RWPE2 (cell line): ENCODE data around the gene TTN.

Experiments
- ATAC-seq: fragments of 200-7000 bp; cut with Tn5 transposase; 3 replicates; pipeline ENCODE4 v1.9.1; 2021; ENCODE audit warnings: low read depth
- DNase-seq: peaks from one replicate; pipeline ENCODE4 v3.0.0-alpha.2; 2020; ENCODE audit warnings: low spot score
- H3K27ac ChIP-seq: fragments of 450-650 bp; 2 replicates; pipeline ENCODE4 v1.5.1; 2017; ENCODE audit warnings: mild to moderate bottlenecking; ENCODE audit not compliant: poor library complexity, severe bottlenecking
- H3K27me3 ChIP-seq: fragments of 250-450 bp; sonication (Bioruptor Pico); 2 replicates; pipeline ENCODE4 v1.5.1; 2021; ENCODE audit warnings: mild to moderate bottlenecking, moderate library complexity; ENCODE audit not compliant: insufficient read depth, poor library complexity, severe bottlenecking
- H3K36me3 ChIP-seq: fragments of 250-450 bp; sonication (Bioruptor Pico); 2 replicates; pipeline ENCODE4 v1.5.1; 2020; ENCODE audit warnings: low read depth, mild to moderate bottlenecking, moderate library complexity
- H3K4me1 ChIP-seq: fragments of 250-450 bp; sonication (Bioruptor Pico); 2 replicates; pipeline ENCODE4 v1.5.1; 2021; ENCODE audit warnings: mild to moderate bottlenecking, moderate library complexity; ENCODE audit not compliant: insufficient read depth, poor library complexity, severe bottlenecking
- H3K4me3 ChIP-seq: fragments of 250-450 bp; sonication (Bioruptor Pico); 2 replicates; pipeline ENCODE4 v1.5.1; 2021; ENCODE audit warnings: mild to moderate bottlenecking, moderate library complexity; ENCODE audit not compliant: severe bottlenecking
- H3K9me3 ChIP-seq: fragments of 250-450 bp; sonication (Bioruptor Pico); 2 replicates; pipeline ENCODE4 v1.5.1; 2021; ENCODE audit warnings: mild to moderate bottlenecking, moderate library complexity; ENCODE audit not compliant: severe bottlenecking
- TF ChIP-seq, protein P1 (sequence below): fragments of 450-650 bp; IDR thresholded peaks from one replicate; pipeline ENCODE4 v1.5.1; 2017; ENCODE audit warnings: mild to moderate bottlenecking, moderate library complexity; ENCODE audit not compliant: poor library complexity, severe bottlenecking

Gene TTN

DNA sequence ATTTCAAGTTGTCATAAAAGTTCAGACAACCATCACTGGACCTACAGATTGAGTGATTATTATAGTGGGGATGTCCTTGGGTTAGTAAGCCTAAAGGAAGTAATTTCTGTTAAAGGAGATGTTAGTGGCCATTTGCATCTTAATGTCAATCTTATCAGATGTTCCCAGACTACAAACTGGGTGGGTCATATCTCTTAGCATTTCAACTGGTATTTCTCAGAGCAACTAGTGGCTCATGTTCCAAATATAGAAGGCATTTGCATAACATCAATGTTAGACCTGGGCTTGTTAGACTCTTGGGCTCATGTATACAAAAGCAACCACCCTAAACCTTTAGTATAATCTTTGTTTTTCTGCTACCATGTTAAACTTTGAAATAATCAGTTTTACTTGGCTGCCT, 309.1 kb downstream of the TTN start:
- Histone ChIP-seq H3K9me3 (no peaks in the 10 kb centered on the region), H3K4me3 (no peak overlapping the region), H3K27ac (no peak overlapping the region), H3K4me1 (no peaks in the 10 kb centered on the region), H3K36me3 (peaks cover 77% of the 10 kb centered on the region), H3K27me3 (no peaks in the 10 kb centered on the region)
- TF ChIP-seq, protein P1, sequence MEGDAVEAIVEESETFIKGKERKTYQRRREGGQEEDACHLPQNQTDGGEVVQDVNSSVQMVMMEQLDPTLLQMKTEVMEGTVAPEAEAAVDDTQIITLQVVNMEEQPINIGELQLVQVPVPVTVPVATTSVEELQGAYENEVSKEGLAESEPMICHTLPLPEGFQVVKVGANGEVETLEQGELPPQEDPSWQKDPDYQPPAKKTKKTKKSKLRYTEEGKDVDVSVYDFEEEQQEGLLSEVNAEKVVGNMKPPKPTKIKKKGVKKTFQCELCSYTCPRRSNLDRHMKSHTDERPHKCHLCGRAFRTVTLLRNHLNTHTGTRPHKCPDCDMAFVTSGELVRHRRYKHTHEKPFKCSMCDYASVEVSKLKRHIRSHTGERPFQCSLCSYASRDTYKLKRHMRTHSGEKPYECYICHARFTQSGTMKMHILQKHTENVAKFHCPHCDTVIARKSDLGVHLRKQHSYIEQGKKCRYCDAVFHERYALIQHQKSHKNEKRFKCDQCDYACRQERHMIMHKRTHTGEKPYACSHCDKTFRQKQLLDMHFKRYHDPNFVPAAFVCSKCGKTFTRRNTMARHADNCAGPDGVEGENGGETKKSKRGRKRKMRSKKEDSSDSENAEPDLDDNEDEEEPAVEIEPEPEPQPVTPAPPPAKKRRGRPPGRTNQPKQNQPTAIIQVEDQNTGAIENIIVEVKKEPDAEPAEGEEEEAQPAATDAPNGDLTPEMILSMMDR = no peak
- DNase-seq = no peak
- ATAC-seq = no peak

DNA sequence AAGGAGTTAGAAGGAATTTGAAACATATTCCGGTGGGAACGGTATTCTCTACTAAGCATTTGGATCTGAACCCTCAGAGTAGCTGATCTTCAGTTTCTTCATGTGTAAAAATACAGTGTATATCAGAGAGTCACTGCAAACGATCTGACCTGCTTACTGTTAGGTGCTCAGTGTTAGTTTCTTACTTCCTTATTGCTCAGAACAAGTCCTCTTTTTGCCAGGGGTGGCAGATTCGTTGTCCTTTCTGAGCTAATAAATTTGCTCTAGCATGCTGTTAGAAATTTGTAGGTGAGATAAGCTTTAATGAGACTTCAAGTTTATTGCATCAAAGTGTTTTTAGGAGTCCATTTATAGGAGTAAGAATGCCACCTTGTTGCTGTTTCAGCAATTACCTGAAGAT, 311.2 kb downstream of the TTN start:
- peaks cover 71% of the 10 kb centered on the region for H3K36me3 ChIP-seq
- H3K4me3 ChIP-seq = no peak overlapping the region
- DNase-seq (no peak), ATAC-seq (no peak)
- no peak overlapping the region for H3K27ac ChIP-seq
- no peaks in the 10 kb centered on the region for H3K9me3 ChIP-seq
- no peaks in the 10 kb centered on the region for H3K4me1 ChIP-seq
- TF ChIP-seq, protein P1 = no peak
- no peaks in the 10 kb centered on the region for H3K27me3 ChIP-seq

DNA sequence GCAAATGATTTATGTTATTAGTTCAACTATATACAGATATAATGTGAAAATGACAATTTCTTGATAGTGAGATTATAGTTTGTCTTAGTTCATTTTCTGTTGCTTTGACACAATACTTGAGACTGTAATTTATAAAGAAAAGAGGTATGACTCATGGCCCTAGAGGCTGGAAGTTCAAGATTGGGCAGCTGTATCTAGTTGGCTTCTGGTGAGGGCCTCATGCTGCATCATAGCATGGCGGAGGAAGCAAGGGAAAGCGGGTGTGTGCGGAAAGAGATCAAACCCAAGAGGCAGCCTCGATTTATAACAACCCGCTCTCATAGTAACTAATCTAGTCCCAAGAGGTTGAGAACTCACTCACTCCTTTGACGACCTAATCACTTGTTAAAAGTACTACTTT, 315.6 kb downstream of the TTN start:
- no peak overlapping the region for H3K27ac ChIP-seq
- H3K36me3 ChIP-seq = peaks cover 50% of the 10 kb centered on the region
- TF ChIP-seq, protein P1 = no peak
- no peak overlapping the region for H3K4me3 ChIP-seq
- no peaks in the 10 kb centered on the region for H3K27me3 ChIP-seq
- no peak for DNase-seq
- no peaks in the 10 kb centered on the region for H3K4me1 ChIP-seq
- no peaks in the 10 kb centered on the region for H3K9me3 ChIP-seq
- no peak for ATAC-seq

DNA sequence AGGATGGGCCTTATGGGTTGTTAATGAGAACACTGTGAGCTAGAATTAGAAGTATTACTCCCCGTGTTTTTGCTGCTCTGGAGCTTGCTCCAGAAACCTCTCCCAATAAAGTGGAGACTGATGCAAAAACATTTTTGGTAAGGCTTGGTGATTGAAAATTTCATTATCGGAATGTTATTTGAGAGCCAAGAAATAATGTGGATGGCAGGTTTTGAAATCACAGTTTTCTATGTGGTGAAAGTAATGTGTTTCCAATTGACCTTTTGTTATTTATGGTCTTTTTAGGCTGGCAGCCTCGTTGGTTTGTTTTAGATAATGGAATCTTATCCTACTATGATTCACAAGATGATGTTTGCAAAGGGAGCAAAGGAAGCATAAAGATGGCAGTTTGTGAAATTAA, 321.9 kb downstream of the TTN start:
- Histone ChIP-seq H3K36me3 (peaks cover 8% of the 10 kb centered on the region), H3K27me3 (no peaks in the 10 kb centered on the region), H3K4me1 (peaks cover 15% of the 10 kb centered on the region), H3K9me3 (no peaks in the 10 kb centered on the region), H3K27ac (no peak overlapping the region), H3K4me3 (no peak overlapping the region)
- ATAC-seq = no peak
- TF ChIP-seq, protein P1 = no peak
- DNase-seq = no peak

DNA sequence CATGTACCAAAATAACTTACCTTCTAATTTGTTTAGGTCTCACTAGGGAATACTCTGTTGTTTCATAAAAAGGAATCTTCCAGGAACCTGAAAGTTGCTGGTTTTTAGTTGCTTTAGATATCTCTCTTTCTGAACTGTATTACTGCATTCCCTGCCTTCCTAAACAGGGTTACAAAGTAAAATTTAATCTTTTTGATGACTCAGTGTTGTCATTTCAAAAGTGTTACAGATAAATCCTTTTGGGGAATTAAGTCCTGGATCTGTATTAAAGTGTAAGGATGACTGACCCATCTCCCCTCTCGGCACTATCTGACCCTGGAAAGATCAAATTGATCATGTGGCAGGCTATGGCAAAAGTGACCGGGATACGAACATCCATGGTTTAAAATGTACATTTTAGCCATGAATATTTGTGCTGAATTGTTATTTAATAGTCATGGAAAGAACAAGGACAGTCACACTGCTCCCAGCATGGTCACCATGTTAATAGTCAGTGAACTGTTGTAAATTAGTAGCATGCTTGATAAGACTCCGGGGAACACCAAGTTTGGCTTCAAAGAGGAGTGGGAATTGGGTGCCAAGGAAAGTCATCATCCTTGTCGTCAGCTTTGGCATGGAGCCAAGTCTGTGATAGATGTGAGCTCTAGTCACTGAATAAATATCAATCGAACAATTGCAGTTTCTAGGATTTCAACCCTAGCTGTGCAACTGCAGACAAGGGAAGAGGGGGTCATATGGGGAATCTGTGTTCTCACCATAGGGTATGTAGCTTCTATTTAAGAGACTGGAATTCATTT, 322.8 kb downstream of the TTN start:
- TF ChIP-seq, protein P1 = no peak
- Histone ChIP-seq H3K36me3 (no peaks in the 10 kb centered on the region), H3K4me3 (no peak overlapping the region), H3K4me1 (peaks cover 19% of the 10 kb centered on the region), H3K9me3 (no peaks in the 10 kb centered on the region), H3K27ac (no peak overlapping the region), H3K27me3 (no peaks in the 10 kb centered on the region)
- ATAC-seq = no peak
- no peak for DNase-seq
